ENCODE data around the gene PIEZO2.

Gene PIEZO2

GRCh38 chr18:11046140-11046539 is 103.2 kb downstream of the PIEZO2 start:
- H3K4me1 ChIP-seq (ENCODE audit: control insufficient read depth, insufficient read depth, low read length), result no peaks in the 10 kb centered on the region
- no peak overlapping the region for H3K4me3 ChIP-seq (ENCODE audit: low read length)
- no peak overlapping the region for H3K27ac ChIP-seq (ENCODE audit: low read depth, low read length)
- H3K36me3 ChIP-seq (ENCODE audit: control insufficient read depth, insufficient read depth, low read length), result no peaks in the 10 kb centered on the region
- H3K27me3 ChIP-seq (ENCODE audit: control insufficient read depth, insufficient read depth, low read length), result no peaks in the 10 kb centered on the region
- no peak overlapping the region for H3K9ac ChIP-seq (ENCODE audit: low read length)

- Histone ChIP-seq H3K4me1 (ENCODE audit: control insufficient read depth, insufficient read depth, low read length) (no peaks in the 10 kb centered on the region), H3K27me3 (ENCODE audit: control insufficient read depth, insufficient read depth, low read length) (no peaks in the 10 kb centered on the region), H3K9ac (ENCODE audit: low read length) (no peak overlapping the region), H3K4me3 (ENCODE audit: low read length) (no peak overlapping the region), H3K36me3 (ENCODE audit: control insufficient read depth, insufficient read depth, low read length) (no peaks in the 10 kb centered on the region), H3K27ac (ENCODE audit: low read depth, low read length) (no peak overlapping the region)
These were observed 105.7 kb downstream of the PIEZO2 start for GRCh38 chr18:11043694-11044093.

DNA sequence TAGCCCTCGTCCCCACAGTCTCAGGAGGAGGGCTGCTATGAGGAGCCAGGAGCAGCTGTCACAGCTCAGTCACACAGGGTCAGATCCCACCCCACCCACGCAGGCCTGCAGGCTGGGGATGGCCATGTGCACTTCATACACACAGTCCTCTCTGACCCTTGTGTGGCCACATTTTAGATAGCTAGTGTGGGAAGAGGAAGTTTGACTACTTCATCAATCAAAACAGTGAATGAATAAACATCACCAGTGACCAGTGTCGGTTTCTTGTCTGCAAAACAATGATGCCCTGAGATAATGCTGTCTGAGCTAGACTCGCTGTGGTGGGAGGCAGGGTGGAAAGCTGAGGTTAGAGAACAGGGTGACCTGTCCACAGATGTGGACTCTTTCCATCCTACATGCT is 107.1 kb downstream of the PIEZO2 start:
- Histone ChIP-seq H3K27ac (ENCODE audit: low read depth, low read length) (no peak overlapping the region), H3K9ac (ENCODE audit: low read length) (no peak overlapping the region), H3K4me3 (ENCODE audit: low read length) (no peak overlapping the region), H3K27me3 (ENCODE audit: control insufficient read depth, insufficient read depth, low read length) (no peaks in the 10 kb centered on the region), H3K4me1 (ENCODE audit: control insufficient read depth, insufficient read depth, low read length) (no peaks in the 10 kb centered on the region), H3K36me3 (ENCODE audit: control insufficient read depth, insufficient read depth, low read length) (no peaks in the 10 kb centered on the region)

GRCh38 chr18:11040823-11041656 is 108.3 kb downstream of the PIEZO2 start:
- H3K9ac ChIP-seq (ENCODE audit: low read length), result no peak overlapping the region
- H3K27ac ChIP-seq (ENCODE audit: low read depth, low read length), result no peak overlapping the region
- H3K27me3 ChIP-seq (ENCODE audit: control insufficient read depth, insufficient read depth, low read length), result no peaks in the 10 kb centered on the region
- H3K36me3 ChIP-seq (ENCODE audit: control insufficient read depth, insufficient read depth, low read length), result no peaks in the 10 kb centered on the region
- no peaks in the 10 kb centered on the region for H3K4me1 ChIP-seq (ENCODE audit: control insufficient read depth, insufficient read depth, low read length)
- H3K4me3 ChIP-seq (ENCODE audit: low read length), result no peak overlapping the region

DNA sequence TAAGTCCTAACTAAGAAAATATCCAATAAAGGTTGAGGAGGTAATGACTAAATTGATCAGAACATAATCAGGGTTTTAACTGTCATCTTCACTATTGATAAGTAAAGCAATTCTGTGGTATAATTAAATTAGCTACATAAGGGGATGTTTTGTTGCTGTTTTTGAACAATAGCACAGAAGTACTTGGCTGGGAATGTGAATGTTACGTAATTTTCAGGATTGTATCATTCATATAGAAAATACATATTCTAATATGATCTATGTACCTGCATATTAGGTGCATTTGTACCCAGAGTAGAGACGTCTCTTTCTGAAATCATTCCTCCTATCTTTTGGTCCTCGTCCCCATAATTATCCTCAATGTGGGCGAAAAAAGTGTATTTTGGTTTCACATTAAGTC is 109.0 kb downstream of the PIEZO2 start:
- no peak overlapping the region for H3K9ac ChIP-seq (ENCODE audit: low read length)
- H3K36me3 ChIP-seq (ENCODE audit: control insufficient read depth, insufficient read depth, low read length), result no peaks in the 10 kb centered on the region
- H3K27me3 ChIP-seq (ENCODE audit: control insufficient read depth, insufficient read depth, low read length), result no peaks in the 10 kb centered on the region
- no peaks in the 10 kb centered on the region for H3K4me1 ChIP-seq (ENCODE audit: control insufficient read depth, insufficient read depth, low read length)
- no peak overlapping the region for H3K27ac ChIP-seq (ENCODE audit: low read depth, low read length)
- no peak overlapping the region for H3K4me3 ChIP-seq (ENCODE audit: low read length)

DNA sequence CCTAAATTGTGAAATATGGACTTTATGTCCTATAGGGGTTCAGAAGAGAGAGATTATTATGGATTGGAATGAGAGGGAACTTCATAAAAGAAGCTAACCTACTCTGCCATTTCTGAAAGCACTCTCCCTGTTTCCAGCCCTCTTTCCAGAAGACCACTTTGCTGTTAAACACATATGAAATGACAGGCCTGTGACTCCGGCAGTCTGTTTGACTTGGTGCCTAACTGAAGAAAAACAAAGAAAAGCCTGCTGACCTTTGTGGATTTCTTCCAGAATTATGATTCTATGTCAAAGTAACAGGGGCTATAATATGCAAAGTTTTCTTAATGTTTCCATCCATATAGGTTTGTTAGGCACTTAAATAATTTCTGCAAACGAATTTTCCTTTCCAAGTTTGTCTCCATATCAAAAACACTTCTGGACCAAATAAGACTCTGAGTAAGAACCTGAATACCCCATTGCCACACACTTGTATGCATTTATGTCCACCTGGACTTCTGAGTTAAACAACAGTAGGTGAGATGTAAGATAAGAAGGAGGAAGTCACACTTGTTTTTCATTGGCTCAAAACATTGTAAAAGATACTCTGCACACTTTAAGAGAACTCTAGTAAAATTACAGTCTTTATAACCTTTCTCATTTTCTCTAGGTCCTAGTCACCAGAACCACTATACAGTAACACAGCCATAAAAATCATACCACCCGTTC is 111.7 kb downstream of the PIEZO2 start:
- Histone ChIP-seq H3K4me1 (ENCODE audit: control insufficient read depth, insufficient read depth, low read length) (no peaks in the 10 kb centered on the region), H3K27me3 (ENCODE audit: control insufficient read depth, insufficient read depth, low read length) (no peaks in the 10 kb centered on the region), H3K27ac (ENCODE audit: low read depth, low read length) (no peak overlapping the region), H3K36me3 (ENCODE audit: control insufficient read depth, insufficient read depth, low read length) (no peaks in the 10 kb centered on the region), H3K9ac (ENCODE audit: low read length) (no peak overlapping the region), H3K4me3 (ENCODE audit: low read length) (no peak overlapping the region)

DNA sequence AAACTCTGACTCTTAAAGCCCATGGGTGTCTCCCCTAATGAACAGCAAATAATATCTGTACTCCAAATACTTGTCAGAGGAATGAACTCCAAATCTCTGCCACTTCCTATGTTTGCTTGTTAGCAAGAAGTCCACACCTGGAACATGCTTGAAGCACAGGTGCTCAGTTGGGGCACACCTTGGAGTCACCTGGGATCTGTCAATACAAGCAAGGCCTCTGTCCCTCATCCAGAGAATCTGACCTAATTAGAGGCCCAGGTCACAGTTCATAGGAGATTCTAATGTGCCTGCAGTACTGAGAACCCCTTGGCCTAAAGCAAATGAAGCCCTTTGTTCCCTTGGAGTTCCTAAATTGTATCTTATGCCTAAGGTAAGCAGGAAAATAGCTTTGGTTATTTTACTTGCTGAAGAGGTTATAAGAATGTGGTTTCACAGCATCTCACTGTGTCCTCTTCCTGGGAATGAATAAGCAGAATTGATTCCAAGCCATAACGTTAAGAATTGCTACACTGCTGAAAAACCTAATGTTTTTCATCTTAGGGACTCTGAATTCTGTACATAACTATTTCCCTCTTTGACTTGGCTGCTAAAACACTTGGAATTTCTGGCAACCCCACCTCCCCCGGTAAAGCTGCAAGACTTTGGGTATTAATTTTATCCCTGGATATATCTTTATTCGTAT is 113.4 kb downstream of the PIEZO2 start:
- no peak overlapping the region for H3K9ac ChIP-seq (ENCODE audit: low read length)
- H3K4me3 ChIP-seq (ENCODE audit: low read length), result no peak overlapping the region
- H3K4me1 ChIP-seq (ENCODE audit: control insufficient read depth, insufficient read depth, low read length), result no peaks in the 10 kb centered on the region
- H3K27ac ChIP-seq (ENCODE audit: low read depth, low read length), result no peak overlapping the region
- H3K36me3 ChIP-seq (ENCODE audit: control insufficient read depth, insufficient read depth, low read length), result no peaks in the 10 kb centered on the region
- H3K27me3 ChIP-seq (ENCODE audit: control insufficient read depth, insufficient read depth, low read length), result no peaks in the 10 kb centered on the region

DNA sequence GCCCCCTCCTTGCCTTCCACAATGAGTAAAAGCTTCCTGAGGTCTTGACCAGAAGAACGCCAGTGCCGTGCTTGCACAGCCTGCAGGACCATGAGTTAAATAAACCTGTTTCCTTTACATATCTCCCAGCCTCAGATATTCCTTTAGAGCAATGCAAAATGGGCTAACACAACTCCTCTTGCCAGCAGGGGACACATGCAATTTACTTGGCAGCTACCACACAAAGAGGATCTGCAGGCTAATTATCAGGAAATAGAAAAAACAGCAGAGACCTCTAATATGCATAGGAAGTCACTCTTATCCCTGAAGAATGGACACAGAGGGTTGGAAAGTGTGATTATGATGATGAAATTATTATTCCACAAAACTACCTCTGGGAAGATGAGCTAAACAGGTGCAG is 114.0 kb downstream of the PIEZO2 start:
- Histone ChIP-seq H3K4me3 (ENCODE audit: low read length) (no peak overlapping the region), H3K9ac (ENCODE audit: low read length) (no peak overlapping the region), H3K27me3 (ENCODE audit: control insufficient read depth, insufficient read depth, low read length) (no peaks in the 10 kb centered on the region), H3K36me3 (ENCODE audit: control insufficient read depth, insufficient read depth, low read length) (no peaks in the 10 kb centered on the region), H3K4me1 (ENCODE audit: control insufficient read depth, insufficient read depth, low read length) (no peaks in the 10 kb centered on the region), H3K27ac (ENCODE audit: low read depth, low read length) (no peak overlapping the region)

GRCh38 chr18:11034884-11035283 is 114.5 kb downstream of the PIEZO2 start:
- Histone ChIP-seq H3K9ac (ENCODE audit: low read length) (no peak overlapping the region), H3K4me1 (ENCODE audit: control insufficient read depth, insufficient read depth, low read length) (no peaks in the 10 kb centered on the region), H3K27me3 (ENCODE audit: control insufficient read depth, insufficient read depth, low read length) (no peaks in the 10 kb centered on the region), H3K4me3 (ENCODE audit: low read length) (no peak overlapping the region), H3K36me3 (ENCODE audit: control insufficient read depth, insufficient read depth, low read length) (no peaks in the 10 kb centered on the region), H3K27ac (ENCODE audit: low read depth, low read length) (no peak overlapping the region)

GRCh38 chr18:11033503-11033902 is 115.9 kb downstream of the PIEZO2 start:
- no peak overlapping the region for H3K4me3 ChIP-seq (ENCODE audit: low read length)
- no peaks in the 10 kb centered on the region for H3K4me1 ChIP-seq (ENCODE audit: control insufficient read depth, insufficient read depth, low read length)
- H3K27ac ChIP-seq (ENCODE audit: low read depth, low read length), result no peak overlapping the region
- H3K9ac ChIP-seq (ENCODE audit: low read length), result no peak overlapping the region
- H3K27me3 ChIP-seq (ENCODE audit: control insufficient read depth, insufficient read depth, low read length), result no peaks in the 10 kb centered on the region
- H3K36me3 ChIP-seq (ENCODE audit: control insufficient read depth, insufficient read depth, low read length), result no peaks in the 10 kb centered on the region

DNA sequence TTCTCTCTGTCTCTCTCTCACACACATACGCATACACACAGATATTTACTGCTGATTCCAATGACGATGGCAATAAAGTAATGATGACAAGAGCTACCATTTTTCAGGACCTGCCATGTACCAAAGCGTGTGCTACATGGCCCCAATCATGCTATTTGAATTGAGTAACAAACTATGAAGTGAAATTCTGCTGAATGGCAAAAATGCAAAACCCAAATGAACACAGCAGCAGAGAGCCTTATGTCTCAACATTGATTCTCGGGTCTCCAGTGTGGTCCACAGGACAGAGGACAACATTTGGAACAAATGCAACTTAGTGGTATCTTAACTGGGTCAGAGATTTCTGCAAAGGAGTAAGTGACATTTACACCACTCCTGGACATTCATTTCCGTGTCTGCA is 117.4 kb downstream of the PIEZO2 start:
- H3K4me1 ChIP-seq (ENCODE audit: control insufficient read depth, insufficient read depth, low read length), result no peaks in the 10 kb centered on the region
- H3K27me3 ChIP-seq (ENCODE audit: control insufficient read depth, insufficient read depth, low read length), result no peaks in the 10 kb centered on the region
- H3K4me3 ChIP-seq (ENCODE audit: low read length), result no peak overlapping the region
- no peak overlapping the region for H3K27ac ChIP-seq (ENCODE audit: low read depth, low read length)
- H3K9ac ChIP-seq (ENCODE audit: low read length), result no peak overlapping the region
- no peaks in the 10 kb centered on the region for H3K36me3 ChIP-seq (ENCODE audit: control insufficient read depth, insufficient read depth, low read length)

DNA sequence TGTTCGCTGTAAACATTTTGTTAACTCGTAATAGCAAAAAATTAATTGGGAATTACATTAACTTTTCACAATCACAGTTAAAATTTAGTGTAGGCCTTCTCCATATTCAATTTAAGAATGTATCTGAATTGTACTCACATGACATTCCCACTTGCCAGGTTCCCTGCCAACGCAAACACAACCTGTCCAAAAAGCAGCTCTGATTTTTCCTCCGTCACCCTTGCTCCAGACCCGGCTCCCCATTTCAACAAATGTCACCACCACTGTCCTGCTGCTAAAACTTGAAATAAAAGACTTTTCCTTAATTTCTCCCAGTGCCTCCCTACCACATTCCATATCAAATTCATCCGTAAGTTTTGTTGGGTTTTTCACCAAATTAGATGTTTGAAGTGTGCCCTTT is 120.3 kb downstream of the PIEZO2 start:
- H3K27ac ChIP-seq (ENCODE audit: low read depth, low read length), result no peak overlapping the region

More for the DNA sequence above, 120.3 kb downstream of the PIEZO2 start:
- no peaks in the 10 kb centered on the region for H3K4me1 ChIP-seq (ENCODE audit: control insufficient read depth, insufficient read depth, low read length)
- H3K4me3 ChIP-seq (ENCODE audit: low read length), result no peak overlapping the region
- no peaks in the 10 kb centered on the region for H3K27me3 ChIP-seq (ENCODE audit: control insufficient read depth, insufficient read depth, low read length)
- H3K36me3 ChIP-seq (ENCODE audit: control insufficient read depth, insufficient read depth, low read length), result no peaks in the 10 kb centered on the region
- H3K9ac ChIP-seq (ENCODE audit: low read length), result no peak overlapping the region

Data from rectal smooth muscle tissue (tissue), 1 donor.